Mesendoderm (in vitro differentiated cells): ENCODE results near the gene RBP5.

Source experiments
- DNase-seq: peaks from one replicate; pipeline ENCODE4 v3.0.0; 2013
- H2AK5ac ChIP-seq: 2 replicates; pipeline ENCODE4 v1.6.1; 2013; ENCODE audit warnings: low read length, inconsistent platforms
- H2BK120ac ChIP-seq: 2 replicates; pipeline ENCODE4 v1.6.1; 2013; ENCODE audit warnings: low read depth, mild to moderate bottlenecking, low read length, moderate library complexity, mixed read lengths
- H2BK15ac ChIP-seq: replicated peaks from 2 replicates; pipeline ENCODE4 v1.6.1; 2013; ENCODE audit warnings: low read depth, mild to moderate bottlenecking, moderate library complexity
- H2BK5ac ChIP-seq: 2 replicates; pipeline ENCODE4 v1.6.1; 2013; ENCODE audit warnings: low read length, inconsistent platforms
- H3K18ac ChIP-seq: 2 replicates; pipeline ENCODE4 v1.6.1; 2013; ENCODE audit warnings: mild to moderate bottlenecking, low read length, mixed read lengths
- H3K23ac ChIP-seq: one replicate; pipeline ENCODE4 v1.6.1; 2013; ENCODE audit warnings: low read length
- H3K27ac ChIP-seq: 2 replicates; pipeline ENCODE4 v1.5.1; 2013; ENCODE audit warnings: low read depth, mild to moderate bottlenecking, inconsistent platforms, low read length, moderate library complexity
- H3K27me3 ChIP-seq: 2 replicates; pipeline ENCODE4 v1.6.1; 2013; ENCODE audit warnings: low read length, control low read depth, mild to moderate bottlenecking, inconsistent platforms; ENCODE audit not compliant: insufficient read depth, poor library complexity
- H3K36me3 ChIP-seq: 2 replicates; pipeline ENCODE4 v1.6.1; 2013; ENCODE audit warnings: low read length, inconsistent platforms; ENCODE audit not compliant: control insufficient read depth, insufficient read depth
- H3K4ac ChIP-seq: one replicate; pipeline ENCODE4 v1.6.1; 2013; ENCODE audit warnings: low read depth, mild to moderate bottlenecking, low read length, moderate library complexity
- H3K4me1 ChIP-seq: 2 replicates; pipeline ENCODE4 v1.6.1; 2013; ENCODE audit warnings: low read depth, low read length, inconsistent platforms; ENCODE audit not compliant: control insufficient read depth
- H3K4me2 ChIP-seq: 2 replicates; pipeline ENCODE4 v1.6.1; 2013; ENCODE audit warnings: low read length
- H3K4me3 ChIP-seq: 2 replicates; pipeline ENCODE4 v1.5.1; 2013; ENCODE audit warnings: mild to moderate bottlenecking, low read length
- H3K56ac ChIP-seq: one replicate; pipeline ENCODE4 v1.6.1; 2013; ENCODE audit warnings: low read length
- H3K79me1 ChIP-seq: 2 replicates; pipeline ENCODE4 v1.6.1; 2013; ENCODE audit warnings: low read length, inconsistent platforms
- H3K79me2 ChIP-seq: 2 replicates; pipeline ENCODE4 v1.6.1; 2013; ENCODE audit warnings: mild to moderate bottlenecking, low read length; ENCODE audit not compliant: control insufficient read depth, insufficient read depth
- H3K9ac ChIP-seq: 2 replicates; pipeline ENCODE4 v1.6.1; 2013; ENCODE audit warnings: low read length, inconsistent platforms
- H4K5ac ChIP-seq: one replicate; pipeline ENCODE4 v1.6.1; 2013; ENCODE audit warnings: low read length
- H4K8ac ChIP-seq: one replicate; pipeline ENCODE4 v1.6.1; 2013; ENCODE audit warnings: low read depth, mild to moderate bottlenecking, control low read depth, low read length, moderate library complexity
- WGBS: extraction: QIAGEN DNeasy Blood & Tissue Kit; methylation state at CpG from one replicate; pipeline ENCODE4 v1.1.7; 2013; ENCODE audit warnings: low lambda C conversion rate, missing lambda C conversion rate; ENCODE audit not compliant: insufficient coverage; ENCODE audit errors: extremely low coverage; 5-methylcytosine and 5-hydroxymethylcytosine counted together

RBP5 gene

GRCh38 chr12:7144414-7145120, 15.9 kb upstream of the RBP5 start:
- no peak overlapping the region for H3K18ac ChIP-seq
- H2BK15ac ChIP-seq = no peak overlapping the region
- no peak overlapping the region for H3K4me2 ChIP-seq
- H3K9ac ChIP-seq = no peak overlapping the region
- no peak overlapping the region for H4K5ac ChIP-seq
- no peak overlapping the region for H3K4ac ChIP-seq
- H3K27ac ChIP-seq = no peak overlapping the region
- no peaks in the 10 kb centered on the region for H3K4me1 ChIP-seq
- no peaks in the 10 kb centered on the region for H3K27me3 ChIP-seq
- no peaks in the 10 kb centered on the region for H3K79me2 ChIP-seq
- WGBS = no CpG with 5 or more reads among the region's 11 CpGs
- no peak overlapping the region for H3K4me3 ChIP-seq
- no peak overlapping the region for H2BK5ac ChIP-seq
- H3K79me1 ChIP-seq = no peaks in the 10 kb centered on the region
- peak; percentile 29 for DNase-seq
- no peak overlapping the region for H2BK120ac ChIP-seq
- no peak overlapping the region for H3K23ac ChIP-seq
- no peak overlapping the region for H4K8ac ChIP-seq
- no peak overlapping the region for H2AK5ac ChIP-seq
- H3K36me3 ChIP-seq = no peaks in the 10 kb centered on the region
- H3K56ac ChIP-seq = peak overlapping the region; percentile 31

GRCh38 chr12:7143564-7143963, 14.9 kb upstream of the RBP5 start:
- no peaks in the 10 kb centered on the region for H3K79me1 ChIP-seq
- H3K4me3 ChIP-seq = no peak overlapping the region
- no peak overlapping the region for H3K18ac ChIP-seq
- no peak for DNase-seq
- H3K27ac ChIP-seq = no peak overlapping the region
- no peak overlapping the region for H2BK120ac ChIP-seq
- H3K4ac ChIP-seq = no peak overlapping the region
- no peak overlapping the region for H3K23ac ChIP-seq
- no peak overlapping the region for H3K4me2 ChIP-seq
- H2AK5ac ChIP-seq = no peak overlapping the region
- no CpG with 5 or more reads among the region's 7 CpGs for WGBS
- no peak overlapping the region for H3K9ac ChIP-seq
- H4K8ac ChIP-seq = no peak overlapping the region
- no peak overlapping the region for H4K5ac ChIP-seq
- H3K4me1 ChIP-seq = no peaks in the 10 kb centered on the region
- H3K79me2 ChIP-seq = no peaks in the 10 kb centered on the region
- no peak overlapping the region for H2BK15ac ChIP-seq
- no peaks in the 10 kb centered on the region for H3K36me3 ChIP-seq
- H3K56ac ChIP-seq = no peak overlapping the region
- H3K27me3 ChIP-seq = no peaks in the 10 kb centered on the region
- no peak overlapping the region for H2BK5ac ChIP-seq

GRCh38 chr12:7142809-7143465, 14.2 kb upstream of the RBP5 start:
- Histone ChIP-seq H2AK5ac (no peak overlapping the region), H3K27me3 (no peaks in the 10 kb centered on the region), H3K27ac (no peak overlapping the region), H4K5ac (no peak overlapping the region), H3K79me2 (no peaks in the 10 kb centered on the region), H3K23ac (no peak overlapping the region), H3K4me3 (no peak overlapping the region), H2BK120ac (no peak overlapping the region), H3K18ac (no peak overlapping the region), H3K79me1 (no peaks in the 10 kb centered on the region), H3K36me3 (no peaks in the 10 kb centered on the region), H4K8ac (no peak overlapping the region), H3K4me2 (no peak overlapping the region), H3K4me1 (no peaks in the 10 kb centered on the region), H3K9ac (no peak overlapping the region), H2BK5ac (no peak overlapping the region), H3K56ac (no peak overlapping the region), H2BK15ac (no peak overlapping the region), H3K4ac (no peak overlapping the region)
- no peak for DNase-seq
- WGBS = no CpG with 5 or more reads among the region's 18 CpGs

- no CpG with 5 or more reads among the region's 5 CpGs for WGBS
Measured at GRCh38 chr12:7142056-7142644, 13.5 kb upstream of the RBP5 start.

GRCh38 chr12:7141351-7142005, 12.8 kb upstream of the RBP5 start:
- Histone ChIP-seq H3K4me3 (no peak overlapping the region), H2BK120ac (no peak overlapping the region), H4K8ac (no peak overlapping the region), H3K23ac (no peak overlapping the region), H3K4ac (no peak overlapping the region), H3K4me1 (no peaks in the 10 kb centered on the region), H4K5ac (no peak overlapping the region), H3K4me2 (no peak overlapping the region), H2BK5ac (no peak overlapping the region), H3K79me1 (no peaks in the 10 kb centered on the region), H2AK5ac (no peak overlapping the region), H3K9ac (no peak overlapping the region), H3K27ac (no peak overlapping the region), H3K36me3 (no peaks in the 10 kb centered on the region), H3K18ac (no peak overlapping the region), H3K79me2 (no peaks in the 10 kb centered on the region), H3K27me3 (no peaks in the 10 kb centered on the region), H3K56ac (no peak overlapping the region), H2BK15ac (no peak overlapping the region)
- WGBS = no CpG with 5 or more reads among the region's 7 CpGs
- no peak for DNase-seq

More at GRCh38 chr12:7142056-7142644, 13.5 kb upstream of the RBP5 start:
- Histone ChIP-seq H3K79me1 (no peaks in the 10 kb centered on the region), H3K18ac (no peak overlapping the region), H3K9ac (no peak overlapping the region), H3K27ac (no peak overlapping the region), H3K79me2 (no peaks in the 10 kb centered on the region), H2BK120ac (no peak overlapping the region), H2BK5ac (no peak overlapping the region), H2AK5ac (no peak overlapping the region), H3K4me1 (no peaks in the 10 kb centered on the region), H3K36me3 (no peaks in the 10 kb centered on the region), H4K8ac (no peak overlapping the region), H3K56ac (no peak overlapping the region), H3K4me2 (no peak overlapping the region), H2BK15ac (no peak overlapping the region), H4K5ac (no peak overlapping the region), H3K23ac (no peak overlapping the region), H3K4ac (no peak overlapping the region), H3K4me3 (no peak overlapping the region), H3K27me3 (no peaks in the 10 kb centered on the region)
- DNase-seq = peak; percentile 76
